GM12878 (cell line): Measurements from ENCODE around the gene RPS16. TPM values are rescaled to one million over a fixed set of nuclear protein-coding genes. Genes with fewer than 3 reads are reported as not detected.

Experiments used
- ATF3 ChIP-seq: IDR thresholded peaks from 2 replicates; pipeline ENCODE4 v1.6.1; 2011; ENCODE audit warnings: low read depth, mild to moderate bottlenecking, low read length, moderate library complexity, borderline replicate concordance; ENCODE audit errors: extremely low read depth
- BRCA1 ChIP-seq: IDR thresholded peaks from 2 replicates; pipeline ENCODE4 v1.6.1; 2011; ENCODE audit warnings: low read depth, low read length, improper control_type of control experiment
- ESRRA ChIP-seq: IDR thresholded peaks from 2 replicates; pipeline ENCODE4 v1.6.1; 2012; ENCODE audit warnings: mild to moderate bottlenecking, low read length, improper control_type of control experiment
- GABPA ChIP-seq: IDR thresholded peaks from 2 replicates; pipeline ENCODE4 v1.6.1; 2014; ENCODE audit warnings: antibody characterized with exemption, low read depth, mild to moderate bottlenecking, inconsistent platforms
- IKZF1 ChIP-seq: fragments of 450-650 bp; conservative IDR thresholded peaks from 2 replicates; pipeline ENCODE4 v1.6.1; 2017; ENCODE audit warnings: antibody characterized with exemption, mild to moderate bottlenecking
- IKZF2 ChIP-seq, 2 experiments: fragments of 450-650 bp; IDR thresholded peaks; 2 replicates each; pipeline ENCODE4 v1.6.1; 2017; ENCODE audit warnings: mild to moderate bottlenecking in 2 of 2, moderate library complexity in 2 of 2
- KDM1A ChIP-seq: fragments of 200-600 bp; sonication (generic); IDR thresholded peaks from 2 replicates; pipeline ENCODE4 v1.6.1; 2016; ENCODE audit warnings: borderline replicate concordance
- KLF5 ChIP-seq: fragments of 450-650 bp; IDR thresholded peaks from 2 replicates; pipeline ENCODE4 v1.6.1; 2014; ENCODE audit warnings: mild to moderate bottlenecking; ENCODE audit not compliant: partially characterized antibody
- MEF2B ChIP-seq: fragments of 450-650 bp; IDR thresholded peaks from 2 replicates; pipeline ENCODE4 v1.6.1; 2018; ENCODE audit warnings: mild to moderate bottlenecking, moderate library complexity; ENCODE audit not compliant: partially characterized antibody, poor library complexity, severe bottlenecking
- MLLT1 ChIP-seq: fragments of 450-650 bp; IDR thresholded peaks from 2 replicates; pipeline ENCODE4 v1.6.1; 2016; ENCODE audit warnings: mild to moderate bottlenecking
- PKNOX1 ChIP-seq: fragments of 450-650 bp; IDR thresholded peaks from 2 replicates; pipeline ENCODE4 v1.6.1; 2016; ENCODE audit warnings: mild to moderate bottlenecking
- SPI1 ChIP-seq: IDR thresholded peaks from 2 replicates; pipeline ENCODE4 v1.6.1; 2011; ENCODE audit warnings: low read depth, mild to moderate bottlenecking, low read length, moderate library complexity, borderline replicate concordance; ENCODE audit not compliant: insufficient read depth
- SREBF1 ChIP-seq: IDR thresholded peaks from 2 replicates; pipeline ENCODE4 v1.6.1; 2012; ENCODE audit warnings: mild to moderate bottlenecking, low read length
- SREBF2 ChIP-seq: IDR thresholded peaks from 2 replicates; pipeline ENCODE4 v1.6.1; 2012; ENCODE audit warnings: mild to moderate bottlenecking, low read length
- TARDBP ChIP-seq: IDR thresholded peaks from 2 replicates; pipeline ENCODE4 v1.6.1; 2016; ENCODE audit warnings: borderline replicate concordance
- ZBTB33 ChIP-seq: fragments of 450-650 bp; IDR thresholded peaks from 2 replicates; pipeline ENCODE4 v1.6.1; 2017; ENCODE audit warnings: mild to moderate bottlenecking
- ZNF24 ChIP-seq: fragments of 450-650 bp; IDR thresholded peaks from 2 replicates; pipeline ENCODE4 v1.6.1; 2017; ENCODE audit warnings: antibody characterized with exemption, mild to moderate bottlenecking
- polyA plus RNA-seq, 11 experiments: library from polyadenylated mRNA; depleted of rRNA in 4 of 11; unstranded in 6 of 11; stranded (reverse) in 5 of 11; fragments of >200 nt; fragmentation: Nextera tagmentation in 4 of 11; fragmentation: Illumina TruSeq in 1 of 11; extraction: Ambion mirVana in 4 of 11; extraction: Trizol in 1 of 11; gene quantifications; 1 replicate in 1 of 11; 2 replicates in 10 of 11; pipeline versions ENCODE4 v1.2.1 to v1.2.3, GENCODE V29; 2011 to 2016; ENCODE audit warnings: inconsistent platforms in 2 of 11, missing spikeins in 2 of 11, low read depth in 1 of 11
- total RNA-seq, 4 experiments: library from RNA; depleted of rRNA in 3 of 4; stranded (reverse); fragments of >200 nt in 3 of 4; fragmentation: Illumina TruSeq in 1 of 4; extraction: Trizol in 1 of 4; gene quantifications; 2 replicates each; pipeline versions ENCODE4 v1.2.1 to v1.2.3, GENCODE V29; 2013 to 2021
- TF ChIP-seq, protein P1 (sequence below): fragments of 450-650 bp; IDR thresholded peaks from 2 replicates; pipeline ENCODE4 v1.6.1; 2014; ENCODE audit warnings: mild to moderate bottlenecking
- TF ChIP-seq, protein P2 (sequence below): fragments of 450-650 bp; conservative IDR thresholded peaks from 2 replicates; pipeline ENCODE4 v1.6.1; 2017; ENCODE audit warnings: mild to moderate bottlenecking, moderate library complexity
- TF ChIP-seq, protein P3 (sequence below): fragments of 450-650 bp; IDR thresholded peaks from 2 replicates; pipeline ENCODE4 v1.6.1; 2017; ENCODE audit warnings: borderline replicate concordance

The RPS16 gene
- total and polyA plus RNA-seq, 10 of the 15 experiments (the other 5 are each of a cell fraction or from before 2014, with no cell fraction given) = 148 to 4,810 (median 2,343) TPM

DNA sequence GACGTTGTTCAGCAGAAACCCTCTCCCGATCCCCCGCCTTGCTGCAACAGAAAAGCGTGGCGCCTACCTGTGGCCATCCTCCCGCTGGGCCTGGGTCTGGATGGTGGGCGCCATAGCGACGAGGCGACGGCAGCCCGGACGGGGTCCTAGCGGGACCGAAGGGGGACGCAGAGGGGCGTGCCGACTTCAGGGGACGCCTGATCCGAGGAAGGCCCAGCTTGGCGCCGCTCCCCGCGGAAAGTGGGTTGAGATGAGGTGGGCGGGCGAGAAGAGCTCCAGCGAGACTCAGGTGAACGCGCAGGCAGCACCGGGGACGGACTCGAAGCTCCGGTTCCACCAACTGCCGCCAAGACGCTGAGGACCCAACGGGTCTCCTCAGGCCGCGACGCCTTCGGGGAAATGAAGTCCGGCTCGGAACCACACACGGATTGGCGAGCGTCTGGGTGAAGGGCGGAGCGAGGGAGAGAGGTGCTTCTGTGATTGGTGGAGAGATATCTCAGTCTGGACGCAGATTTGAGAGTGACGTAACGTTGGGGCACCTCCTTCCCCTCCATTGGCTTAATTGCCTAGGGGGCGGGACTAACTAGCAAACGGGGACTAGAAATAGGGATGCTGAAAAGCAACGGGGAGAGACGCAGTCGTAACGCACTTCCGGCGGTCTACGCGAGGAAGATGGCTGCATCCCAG lies 44.9 kb downstream of the RPS16 start, which contains the start of the genes MED29 and PAF1 (continued):
- TF ChIP-seq SREBF1 = no peak; the same call in 1 of the 2 replicates
- peak; percentile 60 for TF ChIP-seq MEF2B
- no peak for TF ChIP-seq ZNF24
- TF ChIP-seq ATF3 = no peak
- peak; percentile 62; the same call in 1 of the 2 replicates for TF ChIP-seq ZBTB33
- no peak; a peak in 1 of 4 replicates for TF ChIP-seq IKZF2 (IDR thresholded peaks at IDR 0.05)
- TF ChIP-seq IKZF1 = peak; percentile 93
- TF ChIP-seq ESRRA = 0 out of 2 replicates have a peak, but pooled peaks have one; percentile 30
- no peak for TF ChIP-seq KDM1A
- peak; percentile 86 for TF ChIP-seq GABPA
- no peak for TF ChIP-seq SREBF2
- TF ChIP-seq TARDBP = no peak; the same call in 1 of the 2 replicates
- peak; percentile 49 for TF ChIP-seq MLLT1
- TF ChIP-seq, protein P1, sequence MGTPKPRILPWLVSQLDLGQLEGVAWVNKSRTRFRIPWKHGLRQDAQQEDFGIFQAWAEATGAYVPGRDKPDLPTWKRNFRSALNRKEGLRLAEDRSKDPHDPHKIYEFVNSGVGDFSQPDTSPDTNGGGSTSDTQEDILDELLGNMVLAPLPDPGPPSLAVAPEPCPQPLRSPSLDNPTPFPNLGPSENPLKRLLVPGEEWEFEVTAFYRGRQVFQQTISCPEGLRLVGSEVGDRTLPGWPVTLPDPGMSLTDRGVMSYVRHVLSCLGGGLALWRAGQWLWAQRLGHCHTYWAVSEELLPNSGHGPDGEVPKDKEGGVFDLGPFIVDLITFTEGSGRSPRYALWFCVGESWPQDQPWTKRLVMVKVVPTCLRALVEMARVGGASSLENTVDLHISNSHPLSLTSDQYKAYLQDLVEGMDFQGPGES = peak; percentile 86
- no peak for TF ChIP-seq BRCA1
- TF ChIP-seq, protein P2, sequence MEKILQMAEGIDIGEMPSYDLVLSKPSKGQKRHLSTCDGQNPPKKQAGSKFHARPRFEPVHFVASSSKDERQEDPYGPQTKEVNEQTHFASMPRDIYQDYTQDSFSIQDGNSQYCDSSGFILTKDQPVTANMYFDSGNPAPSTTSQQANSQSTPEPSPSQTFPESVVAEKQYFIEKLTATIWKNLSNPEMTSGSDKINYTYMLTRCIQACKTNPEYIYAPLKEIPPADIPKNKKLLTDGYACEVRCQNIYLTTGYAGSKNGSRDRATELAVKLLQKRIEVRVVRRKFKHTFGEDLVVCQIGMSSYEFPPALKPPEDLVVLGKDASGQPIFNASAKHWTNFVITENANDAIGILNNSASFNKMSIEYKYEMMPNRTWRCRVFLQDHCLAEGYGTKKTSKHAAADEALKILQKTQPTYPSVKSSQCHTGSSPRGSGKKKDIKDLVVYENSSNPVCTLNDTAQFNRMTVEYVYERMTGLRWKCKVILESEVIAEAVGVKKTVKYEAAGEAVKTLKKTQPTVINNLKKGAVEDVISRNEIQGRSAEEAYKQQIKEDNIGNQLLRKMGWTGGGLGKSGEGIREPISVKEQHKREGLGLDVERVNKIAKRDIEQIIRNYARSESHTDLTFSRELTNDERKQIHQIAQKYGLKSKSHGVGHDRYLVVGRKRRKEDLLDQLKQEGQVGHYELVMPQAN = peak; percentile 92
- TF ChIP-seq, protein P3, sequence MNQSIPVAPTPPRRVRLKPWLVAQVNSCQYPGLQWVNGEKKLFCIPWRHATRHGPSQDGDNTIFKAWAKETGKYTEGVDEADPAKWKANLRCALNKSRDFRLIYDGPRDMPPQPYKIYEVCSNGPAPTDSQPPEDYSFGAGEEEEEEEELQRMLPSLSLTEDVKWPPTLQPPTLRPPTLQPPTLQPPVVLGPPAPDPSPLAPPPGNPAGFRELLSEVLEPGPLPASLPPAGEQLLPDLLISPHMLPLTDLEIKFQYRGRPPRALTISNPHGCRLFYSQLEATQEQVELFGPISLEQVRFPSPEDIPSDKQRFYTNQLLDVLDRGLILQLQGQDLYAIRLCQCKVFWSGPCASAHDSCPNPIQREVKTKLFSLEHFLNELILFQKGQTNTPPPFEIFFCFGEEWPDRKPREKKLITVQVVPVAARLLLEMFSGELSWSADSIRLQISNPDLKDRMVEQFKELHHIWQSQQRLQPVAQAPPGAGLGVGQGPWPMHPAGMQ = peak; percentile 95
- TF ChIP-seq SPI1 = 0 out of 2 replicates have a peak, but pooled peaks have one; percentile 4
- peak; percentile 98 for TF ChIP-seq PKNOX1
- peak; percentile 85 for TF ChIP-seq KLF5
